HepG2 (cell line): Measurements from ENCODE around the gene SNCAIP. TPM values are rescaled to one million over a fixed set of nuclear protein-coding genes. Genes with fewer than 3 reads are reported as not detected.

Experiments used
- ATAC-seq: fragments of 200-7000 bp; cut with Tn5 transposase; 3 replicates; pipeline ENCODE4 v1.9.1; 2020; ENCODE audit warnings: mild to moderate bottlenecking, moderate library complexity
- BruUV-seq: library from RNA; stranded (reverse); fragments of 400-500 nt; replicated peaks from 2 replicates; lab custom pipeline; 2021; lab: Mats Ljungman, UMichigan
- CTCF ChIA-PET: fragments of 300-600 bp; formaldehyde crosslinking; extraction: SDS; loops from one replicate; lab custom pipeline; 2021; ENCODE audit warnings: low total read pairs, inconsistent platforms, low intra/inter-chr PET ratio; lab: Yijun Ruan, JAX
- POLR2A ChIA-PET: fragments of 350-600 bp; sonication (Branson Sonifier 250); formaldehyde crosslinking; loops from one replicate; lab custom pipeline; 2020; ENCODE audit warnings: antibody characterized with exemption, inconsistent platforms; lab: Yijun Ruan, JAX
- DNase-seq: peaks from one replicate; pipeline ENCODE4 v3.0.0-alpha.2; 2015; ENCODE audit warnings: low spot score
- FAIRE-seq: peaks from 3 replicates; lab custom pipeline; 2011; peaks lifted over from hg19 to GRCh38; lab: Jason Lieb, UNC
- H2AFZ ChIP-seq: one replicate; pipeline ENCODE4 v1.6.1; 2011; ENCODE audit warnings: low read length, inconsistent platforms
- H3K27ac ChIP-seq: fragments of 300-600 bp; 3 replicates; pipeline ENCODE4 v1.8.0; 2011; ENCODE audit warnings: mixed run types, mild to moderate bottlenecking, mixed read lengths, low read length, inconsistent platforms; ENCODE audit not compliant: insufficient read depth; ENCODE audit errors: extremely low read length
- H3K27me3 ChIP-seq, 2 experiments: fragments of 200-600 bp in 1 of 2; 2 replicates in 1 of 2; 3 replicates in 1 of 2; pipeline versions ENCODE4 v1.6.0 to v1.8.0; 2011; ENCODE audit warnings: low read length in 2 of 2, mild to moderate bottlenecking in 2 of 2, moderate library complexity in 2 of 2, inconsistent platforms in 1 of 2; ENCODE audit not compliant: insufficient read depth in 2 of 2, control insufficient read depth in 1 of 2
- H3K36me3 ChIP-seq, 2 experiments: fragments of 200-600 bp in 1 of 2; replicated peaks in 1 of 2; 2 replicates in 1 of 2; 3 replicates in 1 of 2; pipeline versions ENCODE4 v1.5.1 to v1.8.0; 2011; ENCODE audit warnings: low read length in 2 of 2, inconsistent platforms in 1 of 2; ENCODE audit not compliant: insufficient read depth in 2 of 2, control insufficient read depth in 1 of 2
- H3K4me1 ChIP-seq: 2 replicates; pipeline ENCODE4 v1.5.1; 2012; ENCODE audit warnings: low read length, inconsistent platforms; ENCODE audit not compliant: insufficient read depth
- H3K4me2 ChIP-seq: 2 replicates; pipeline ENCODE4 v1.6.0; 2011; ENCODE audit warnings: low read depth, low read length, inconsistent platforms
- H3K4me3 ChIP-seq, 3 experiments: fragments of 200-600 bp in 1 of 3; sonication (generic), shearing (Covaris generic) in 1 of 3; replicated peaks in 1 of 3; 2 replicates each; pipeline ENCODE4 v1.5.1; 2011 to 2016; ENCODE audit warnings: low read length in 3 of 3, inconsistent platforms in 2 of 3, low read depth in 2 of 3, mild to moderate bottlenecking in 2 of 3, control low read depth in 1 of 3, mixed read lengths in 1 of 3; ENCODE audit not compliant: insufficient read depth in 1 of 3
- H3K79me2 ChIP-seq: one replicate; pipeline ENCODE4 v1.6.1; 2011; ENCODE audit warnings: low read length, inconsistent platforms; ENCODE audit not compliant: insufficient read depth
- H3K9ac ChIP-seq: 2 replicates; pipeline ENCODE4 v1.6.0; 2011; ENCODE audit warnings: mild to moderate bottlenecking, low read depth, low read length, inconsistent platforms; ENCODE audit not compliant: insufficient read depth
- H3K9me3 ChIP-seq: 2 replicates; pipeline ENCODE4 v1.5.1; 2012; ENCODE audit warnings: mild to moderate bottlenecking, low read length
- H4K20me1 ChIP-seq: 2 replicates; pipeline ENCODE4 v1.6.0; 2011; ENCODE audit warnings: inconsistent platforms, mild to moderate bottlenecking, low read length, moderate library complexity; ENCODE audit not compliant: insufficient read depth
- AKAP8 ChIP-seq: sonication (generic); formaldehyde crosslinking; IDR thresholded peaks from 2 replicates; pipeline ENCODE4 v1.5.1; 2020; ENCODE audit warnings: mild to moderate bottlenecking, missing genetic modification reagents
- ARID2 ChIP-seq: sonication (generic); formaldehyde crosslinking; IDR thresholded peaks from 2 replicates; pipeline ENCODE4 v1.8.1; 2022; ENCODE audit warnings: mild to moderate bottlenecking, missing genetic modification reagents, borderline replicate concordance
- GMEB2 ChIP-seq: IDR thresholded peaks from 2 replicates; pipeline ENCODE4 v1.6.1; 2016; ENCODE audit warnings: missing biosample characterization, missing genetic modification reagents, low read depth
- HBP1 ChIP-seq: IDR thresholded peaks from 2 replicates; pipeline ENCODE4 v1.6.1; 2016; ENCODE audit warnings: low read depth, control low read depth
- JUN ChIP-seq: sonication (generic); formaldehyde crosslinking; IDR thresholded peaks from 2 replicates; pipeline ENCODE4 v1.4.0; 2020; ENCODE audit warnings: mild to moderate bottlenecking, missing genetic modification reagents
- KMT2A ChIP-seq: sonication (generic); formaldehyde crosslinking; IDR thresholded peaks from 2 replicates; pipeline ENCODE4 v1.4.0; 2020; ENCODE audit warnings: missing genetic modification reagents
- MAZ ChIP-seq, 2 experiments: sonication (generic) in 1 of 2; formaldehyde crosslinking in 1 of 2; IDR thresholded peaks; 2 replicates each; pipeline versions ENCODE4 v1.5.0 to v1.6.1; 2012 to 2020; ENCODE audit warnings: low read depth in 2 of 2, mild to moderate bottlenecking in 2 of 2, borderline replicate concordance in 1 of 2, improper control_type of control experiment in 1 of 2, low read length in 1 of 2, missing genetic modification reagents in 1 of 2, moderate library complexity in 1 of 2
- MLLT10 ChIP-seq: sonication (generic); formaldehyde crosslinking; IDR thresholded peaks from 2 replicates; pipeline ENCODE4 v1.4.0; 2020; ENCODE audit warnings: missing genetic modification reagents
- NCOA2 ChIP-seq: sonication (generic); formaldehyde crosslinking; IDR thresholded peaks from 2 replicates; pipeline ENCODE4 v1.8.0; 2022; ENCODE audit warnings: inconsistent platforms
- PAX8 ChIP-seq: sonication (generic); formaldehyde crosslinking; IDR thresholded peaks from 2 replicates; pipeline ENCODE4 v1.8.0; 2022; ENCODE audit warnings: mild to moderate bottlenecking, missing genetic modification reagents, borderline replicate concordance
- SMARCE1 ChIP-seq: fragments of 450-650 bp; IDR thresholded peaks from 2 replicates; pipeline ENCODE4 v1.6.1; 2017; ENCODE audit warnings: borderline replicate concordance
- TBX3 ChIP-seq: fragments of 450-650 bp; IDR thresholded peaks from 2 replicates; pipeline ENCODE4 v1.6.1; 2017; ENCODE audit warnings: antibody characterized with exemption, mild to moderate bottlenecking, inconsistent platforms, borderline replicate concordance
- THRA ChIP-seq: sonication (generic); formaldehyde crosslinking; IDR thresholded peaks from 2 replicates; pipeline ENCODE4 v1.4.0; 2020; ENCODE audit warnings: missing genetic modification reagents, borderline replicate concordance
- YY1 ChIP-seq: IDR thresholded peaks from 2 replicates; pipeline ENCODE4 v1.6.1; 2011; ENCODE audit warnings: low read length, low read depth, moderate library complexity, mild to moderate bottlenecking; ENCODE audit not compliant: insufficient read depth, insufficient replicate concordance
- ZNF18 ChIP-seq: sonication (generic); formaldehyde crosslinking; IDR thresholded peaks from 2 replicates; pipeline ENCODE4 v1.8.0; 2022; ENCODE audit warnings: mild to moderate bottlenecking, missing genetic modification reagents; ENCODE audit not compliant: insufficient replicate concordance
- ZNF333 ChIP-seq: sonication (generic); formaldehyde crosslinking; IDR thresholded peaks from 2 replicates; pipeline ENCODE4 v1.4.0; 2020; ENCODE audit warnings: mild to moderate bottlenecking, missing genetic modification reagents, borderline replicate concordance
- ZNF513 ChIP-seq: sonication (generic); formaldehyde crosslinking; conservative IDR thresholded peaks from 2 replicates; pipeline ENCODE4 v1.5.0; 2020; ENCODE audit warnings: missing genetic modification reagents
- ZNF619 ChIP-seq: sonication (generic); formaldehyde crosslinking; IDR thresholded peaks from 2 replicates; pipeline ENCODE4 v1.4.0; 2020; ENCODE audit warnings: mild to moderate bottlenecking, missing genetic modification reagents
- WGBS: methylation state at CpG from one replicate; pipeline ENCODE4 v1.1.6; 2017; ENCODE audit warnings: low lambda C conversion rate; 5-methylcytosine and 5-hydroxymethylcytosine counted together
- in situ Hi-C: cut with HindIII; loops from 2 replicates; pipeline ENCODE4 v1.10.0; 2017; ENCODE audit warnings: low pct_unique_long_range_greater_than_20kb; ENCODE audit not compliant: extremely low pct_ligation_motif_present
- intact Hi-C: fragments of 100-400 bp; cut with micrococcal nuclease; formaldehyde crosslinking; loops from one replicate; pipeline ENCODE4 v1.10.0; 2022; ENCODE audit not compliant: unreplicated experiment
- polyA plus RNA-seq, 8 experiments: library from polyadenylated mRNA; depleted of rRNA in 3 of 8; stranded (reverse) in 7 of 8; unstranded in 1 of 8; fragments of >200 nt; fragmentation: Illumina TruSeq in 4 of 8; extraction: Trizol in 4 of 8; gene quantifications; 2 replicates each; pipeline versions ENCODE4 v1.2.1 to v1.2.3, GENCODE V29; 2011 to 2016; ENCODE audit warnings: low read depth in 4 of 8, missing spikeins in 1 of 8, mixed read lengths in 1 of 8; ENCODE audit not compliant: insufficient read depth in 1 of 8
- total RNA-seq, 5 experiments: library from RNA; depleted of rRNA; stranded (reverse); fragments of >200 nt; fragmentation: Illumina TruSeq; extraction: Trizol; gene quantifications; 2 replicates each; pipeline ENCODE4 v1.2.3, GENCODE V29; 2016; ENCODE audit warnings: low read depth in 1 of 5

SNCAIP gene
- total and polyA plus RNA-seq, 2 of the 13 experiments (the other 11 are each of a cell fraction or from before 2014, with no cell fraction given): not detected

GRCh38 chr5:122321921-122322320, 9.9 kb downstream of the SNCAIP start:
- no peak overlapping the region for H3K4me2 ChIP-seq
- no peak overlapping the region for H3K27ac ChIP-seq
- no peaks in the 10 kb centered on the region for H3K36me3 ChIP-seq
- DNase-seq (no peak), FAIRE-seq (no peak), ATAC-seq (no peak)
- no peak overlapping the region for H3K9ac ChIP-seq
- 1% methylated on average over 2 of the region's 2 CpGs for WGBS
- H4K20me1 ChIP-seq: no peaks in the 10 kb centered on the region
- H3K9me3 ChIP-seq: no peaks in the 10 kb centered on the region
- in situ Hi-C loops: no loop called here
- no peak overlapping the region for H3K4me3 ChIP-seq
- no peaks in the 10 kb centered on the region; a peak in 1 of 5 replicates for H3K27me3 ChIP-seq
- no peaks in the 10 kb centered on the region for H3K4me1 ChIP-seq
- CTCF ChIA-PET: no interaction called here
- intact Hi-C loops: no loop called here
- POLR2A ChIA-PET: no interaction called here
- H3K79me2 ChIP-seq: no peaks in the 10 kb centered on the region
- no TSS peak for BruUV-seq
- no peak overlapping the region for H2AFZ ChIP-seq
- TF ChIP-seq KMT2A (CRISPR knock-in tag): no peak
- TF ChIP-seq NCOA2: no peak
- TF ChIP-seq JUN (CRISPR knock-in tag): no peak
- TF ChIP-seq TBX3: no peak
- no peak for TF ChIP-seq THRA
- no peak for TF ChIP-seq ZNF619
- TF ChIP-seq ZNF333 (CRISPR knock-in tag): no peak
- TF ChIP-seq SMARCE1: no peak
- no peak for TF ChIP-seq MAZ (IDR thresholded peaks at IDR 0.05; ENCODE audit: borderline replicate concordance, low read depth, low read length)
- TF ChIP-seq MAZ (CRISPR knock-in tag; IDR thresholded peaks at IDR 0.05; ENCODE audit: low read depth): no peak
- no peak for TF ChIP-seq AKAP8
- no peak for TF ChIP-seq GMEB2
- no peak for TF ChIP-seq ZNF18
- no peak for TF ChIP-seq ZNF513 (CRISPR knock-in tag)
- TF ChIP-seq HBP1: no peak
- no peak for TF ChIP-seq YY1
- TF ChIP-seq MLLT10 (CRISPR knock-in tag): no peak
- no peak for TF ChIP-seq ARID2 (CRISPR knock-in tag)
- TF ChIP-seq PAX8 (CRISPR knock-in tag): no peak
